Stimulated activated CD8-positive, alpha-beta memory T cell treated with anti-CD3 and anti-CD28 coated beads, Interleukin-4, amount 100 ng/mL, for 48 hours (primary cell): ENCODE results near the gene TP73.

ENCODE experiments used
- DNase-seq: peaks from one replicate; pipeline ENCODE4 v3.0.0-alpha.2; 2020

Gene TP73

DNA sequence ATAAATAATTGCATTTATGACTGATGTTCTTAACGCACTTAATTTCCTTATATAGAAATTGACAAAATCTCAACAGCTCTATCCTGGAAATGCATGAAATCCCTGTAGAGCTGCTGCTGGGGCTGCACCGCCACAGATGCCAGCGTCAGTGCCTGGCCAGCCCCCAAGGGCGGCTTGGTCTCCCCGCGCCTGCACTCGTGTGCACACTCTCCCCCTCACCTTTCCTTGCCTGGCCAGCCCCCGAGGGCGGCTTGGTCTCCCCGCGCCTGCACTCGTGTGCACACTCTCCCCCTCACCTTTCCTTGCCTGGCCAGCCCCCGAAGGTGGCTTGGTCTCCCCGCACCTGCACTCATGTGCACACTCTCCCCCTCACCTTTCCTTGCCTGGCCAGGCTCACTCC lies 16.2 kb upstream of the TP73 start:
- DNase-seq: no peak

DNA sequence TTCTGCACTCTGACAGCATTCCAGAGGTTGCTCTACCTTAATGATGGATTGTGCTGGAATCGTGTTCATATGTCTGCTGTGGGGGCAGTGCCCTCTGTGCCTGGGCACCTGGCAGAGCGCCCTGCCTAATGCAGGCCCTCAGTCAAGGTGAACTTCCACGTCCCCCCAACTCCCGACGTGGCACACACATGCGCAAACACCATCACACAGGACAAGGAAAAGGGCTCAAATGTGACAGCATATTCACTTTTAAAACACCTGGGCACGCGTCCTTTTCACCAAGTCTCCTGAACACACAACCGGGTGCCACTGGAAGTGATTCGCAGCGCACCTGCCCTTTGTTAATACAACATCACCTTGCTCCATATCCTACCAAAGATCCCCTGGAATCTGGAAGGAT lies 15.8 kb upstream of the TP73 start:
- no peak for DNase-seq

DNA sequence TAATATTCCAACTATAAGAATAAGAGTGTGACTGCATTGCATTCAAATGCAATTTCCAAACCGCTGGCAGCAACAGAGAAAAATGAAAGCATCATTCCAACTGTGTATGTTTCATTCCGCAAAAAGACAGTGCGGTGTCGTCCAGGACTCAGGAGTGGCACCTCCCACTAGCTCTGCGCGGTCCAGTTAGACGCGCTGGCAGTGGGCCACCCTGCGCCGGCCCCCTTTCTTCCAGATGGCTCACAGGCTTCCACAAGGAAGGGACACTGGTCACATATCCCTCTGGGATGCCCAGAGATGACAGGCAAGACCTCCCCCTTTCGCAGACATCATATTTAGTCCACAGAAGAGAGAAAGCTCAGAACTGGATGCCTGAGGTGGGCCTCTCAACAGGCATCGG lies 14.3 kb upstream of the TP73 start:
- no peak for DNase-seq

DNA sequence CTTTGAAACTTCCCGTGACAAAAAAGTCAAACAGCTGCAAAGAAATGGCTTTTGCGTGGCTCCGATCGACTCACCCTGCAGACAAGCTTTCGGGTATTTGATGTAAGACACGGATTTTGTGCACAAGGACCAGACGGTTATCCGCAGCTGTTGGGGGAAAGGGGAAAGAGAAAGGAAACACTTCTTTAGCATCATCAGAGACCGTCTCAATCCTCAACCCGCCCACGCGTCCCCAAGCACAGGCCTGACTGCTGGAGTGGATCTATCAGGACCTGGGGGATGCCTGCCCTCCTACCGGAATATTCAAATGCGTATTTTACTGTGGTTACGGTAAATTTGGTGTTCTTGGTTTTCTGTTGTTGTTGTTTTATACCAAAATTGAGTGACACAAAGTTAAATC lies 13.6 kb upstream of the TP73 start:
- no peak for DNase-seq

DNA sequence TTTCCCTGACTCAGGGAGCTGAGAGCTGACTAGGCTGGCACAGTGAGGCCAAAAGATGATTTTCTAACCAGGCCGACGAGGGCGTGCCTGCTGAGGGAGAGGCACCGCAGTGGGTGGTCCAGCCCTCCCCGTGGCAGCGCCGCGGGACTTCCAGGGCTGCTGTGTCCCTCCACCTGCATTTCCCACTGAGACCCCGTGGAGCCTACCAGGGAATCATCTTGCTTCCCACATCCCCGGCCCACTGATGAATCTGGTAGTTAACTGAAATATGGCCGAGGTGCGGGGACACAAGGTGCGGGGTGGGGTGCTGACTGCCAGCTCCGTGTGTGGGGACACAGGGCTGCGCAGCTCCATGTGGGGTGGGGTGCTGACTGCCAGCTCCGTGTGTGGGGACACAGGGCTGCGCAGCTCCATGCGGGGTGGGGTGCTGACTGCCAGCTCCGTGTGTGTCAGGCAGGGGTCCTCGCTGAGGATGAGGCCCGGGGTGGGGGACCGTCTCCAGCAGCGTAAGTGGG lies 12.9 kb upstream of the TP73 start:
- DNase-seq: no peak

DNA sequence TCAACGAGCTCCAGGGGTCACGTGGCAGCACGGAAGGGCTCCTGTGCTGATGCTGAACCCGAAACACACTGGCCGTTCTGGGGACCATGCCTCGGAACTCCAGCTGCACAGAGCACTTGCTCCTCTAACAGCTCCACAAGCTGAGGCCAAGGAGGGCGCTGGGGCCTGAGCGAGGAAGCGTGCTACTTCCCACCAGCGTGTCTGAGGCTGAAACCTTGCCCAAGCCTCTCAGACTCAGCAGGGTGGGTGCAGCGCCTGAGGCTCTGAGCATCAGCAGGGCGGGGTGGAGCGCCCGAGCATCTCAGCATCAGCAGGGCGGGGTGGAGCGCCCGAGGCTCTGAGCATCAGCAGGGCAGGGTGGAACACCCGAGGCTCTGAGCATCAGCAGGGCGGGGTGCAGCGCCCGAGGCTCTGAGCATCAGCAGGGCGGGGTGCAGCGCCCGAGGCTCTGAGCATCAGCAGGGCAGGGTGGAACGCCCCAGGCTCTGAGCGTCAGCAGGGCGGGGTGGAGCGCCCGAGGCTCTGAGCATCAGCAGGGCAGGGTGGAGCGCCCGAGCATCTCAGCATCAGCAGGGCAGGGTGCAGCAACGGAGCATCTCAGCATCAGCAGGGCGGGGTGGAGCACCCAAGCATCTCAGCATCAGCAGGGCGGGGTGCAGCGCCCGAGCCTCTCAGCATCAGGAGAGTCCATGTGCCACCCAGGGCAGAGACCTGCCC lies 12.0 kb upstream of the TP73 start:
- no peak for DNase-seq

DNA sequence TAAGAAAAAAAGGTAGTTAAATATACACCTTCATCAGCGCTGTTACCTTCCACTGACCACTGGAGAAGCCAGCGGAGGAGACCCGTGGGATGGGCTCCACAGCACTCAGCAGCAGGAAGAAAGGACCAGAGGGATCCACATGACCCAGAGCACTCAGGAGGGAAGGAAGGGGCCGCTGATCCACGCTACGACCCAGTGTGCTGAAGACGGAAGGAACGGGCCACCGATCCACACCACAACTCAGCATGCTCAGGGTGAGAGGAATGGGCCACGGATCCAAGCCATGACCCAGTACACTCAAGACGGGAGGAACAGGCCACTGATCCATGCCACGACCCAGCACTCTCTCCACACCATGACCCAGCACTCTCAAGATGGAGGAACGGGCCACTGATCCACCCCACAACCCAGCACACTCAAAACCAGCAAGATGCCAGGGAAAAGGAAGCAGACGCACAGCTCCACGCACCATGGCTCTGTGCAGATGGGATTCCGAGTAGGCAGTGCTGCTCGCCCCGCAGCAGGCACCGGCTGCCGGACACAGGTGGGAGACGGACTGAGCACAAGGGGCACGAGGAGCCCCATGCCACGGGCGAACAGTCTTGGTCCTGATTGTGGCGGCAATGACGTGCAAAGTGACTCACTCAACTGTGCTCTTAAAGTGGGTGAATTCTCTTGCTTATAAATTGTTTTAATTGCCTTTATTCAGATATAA lies 11.1 kb upstream of the TP73 start:
- no peak for DNase-seq

DNA sequence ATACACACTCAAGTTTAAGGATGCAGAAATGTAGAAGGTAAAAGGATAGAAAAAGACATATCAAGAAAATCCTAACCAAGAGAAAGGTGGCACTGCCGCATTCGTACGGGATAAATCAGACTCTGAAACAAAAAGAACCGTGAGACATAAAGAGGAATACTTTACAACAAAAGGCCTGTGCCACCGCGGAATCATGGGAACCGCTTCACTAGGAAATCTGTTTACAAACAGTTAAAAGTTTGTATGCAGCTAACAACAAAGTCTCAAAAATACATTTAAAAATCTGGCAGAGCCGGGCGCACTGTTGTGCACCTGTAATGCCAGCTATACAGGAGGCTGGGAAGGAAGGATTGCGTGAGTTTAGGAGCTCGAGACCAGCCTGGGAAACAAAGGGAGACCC lies 10.5 kb upstream of the TP73 start:
- DNase-seq: no peak

DNA sequence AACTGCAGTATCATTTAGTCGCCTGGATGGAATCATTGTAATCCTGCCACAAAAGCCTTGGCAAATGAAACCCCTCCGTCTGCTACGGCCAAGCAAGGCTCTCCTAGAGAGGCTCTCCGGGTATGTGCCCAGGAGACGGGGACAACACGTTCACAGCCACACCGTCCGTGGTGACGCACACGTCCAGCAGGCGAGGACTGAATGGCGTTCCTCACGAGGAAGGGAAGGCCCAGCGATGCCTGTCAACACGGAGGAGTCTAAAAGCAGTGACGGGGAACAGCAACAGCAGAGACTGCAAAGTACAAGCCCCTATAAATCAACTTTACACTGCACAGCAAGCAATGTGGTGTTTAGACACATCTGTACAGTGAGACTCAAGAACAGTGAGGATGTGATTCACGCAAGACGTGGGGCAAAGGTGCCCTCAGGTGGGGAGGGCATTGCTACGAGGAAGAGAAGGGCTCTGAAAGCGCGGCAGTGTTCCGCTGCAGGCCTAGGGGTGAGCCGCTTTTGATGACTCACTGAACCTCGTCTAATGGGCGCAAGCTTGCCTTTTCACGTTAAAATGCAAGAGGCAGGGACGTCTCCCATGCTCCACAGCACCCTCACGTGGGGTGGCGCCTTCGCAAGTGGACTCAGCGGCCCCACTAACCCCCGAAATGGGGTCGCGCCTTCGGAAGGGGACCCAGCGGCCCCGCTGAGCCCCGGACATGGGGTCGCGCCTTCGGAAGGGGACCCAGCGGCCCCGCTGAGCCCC lies 9.2 kb upstream of the TP73 start:
- no peak for DNase-seq

DNA sequence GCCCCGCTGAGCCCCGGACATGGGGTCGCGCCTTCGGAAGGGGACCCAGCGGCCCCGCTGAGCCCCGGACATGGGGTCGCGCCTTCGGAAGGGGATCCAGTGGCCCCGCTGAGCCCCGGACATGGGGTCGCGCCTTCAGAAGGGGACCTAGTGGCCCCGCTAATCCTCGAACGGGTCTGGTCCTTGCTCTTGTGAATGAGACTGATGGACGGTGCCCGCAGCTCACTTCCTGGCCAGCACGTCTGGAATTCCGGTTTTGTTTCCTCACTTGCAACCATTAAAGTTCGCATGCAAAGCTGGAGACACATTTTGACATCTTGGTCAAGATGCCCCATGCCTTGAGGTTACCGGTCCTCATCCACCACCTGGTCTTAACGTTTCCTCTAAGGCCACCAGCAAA lies 8.0 kb upstream of the TP73 start:
- DNase-seq: no peak

DNA sequence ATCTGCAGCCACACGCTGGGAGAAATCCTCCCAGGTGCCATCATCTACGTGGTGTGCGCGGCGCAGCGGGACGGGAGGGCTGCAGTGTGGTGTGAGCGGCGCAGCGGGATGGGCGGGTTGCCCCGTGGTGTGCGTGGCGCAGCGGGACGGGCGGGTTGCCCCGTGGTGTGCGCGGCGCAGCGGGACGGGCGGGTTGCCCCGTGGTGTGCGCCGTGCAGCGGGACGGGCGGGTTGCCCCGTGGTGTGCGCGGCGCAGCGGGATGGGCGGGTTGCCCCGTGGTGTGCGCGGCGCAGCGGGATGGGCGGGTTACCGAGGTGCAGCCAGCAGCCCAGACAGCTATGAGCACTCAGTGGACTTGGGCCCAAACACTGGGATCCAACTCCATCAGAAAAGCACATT lies 7.1 kb upstream of the TP73 start:
- DNase-seq: no peak

DNA sequence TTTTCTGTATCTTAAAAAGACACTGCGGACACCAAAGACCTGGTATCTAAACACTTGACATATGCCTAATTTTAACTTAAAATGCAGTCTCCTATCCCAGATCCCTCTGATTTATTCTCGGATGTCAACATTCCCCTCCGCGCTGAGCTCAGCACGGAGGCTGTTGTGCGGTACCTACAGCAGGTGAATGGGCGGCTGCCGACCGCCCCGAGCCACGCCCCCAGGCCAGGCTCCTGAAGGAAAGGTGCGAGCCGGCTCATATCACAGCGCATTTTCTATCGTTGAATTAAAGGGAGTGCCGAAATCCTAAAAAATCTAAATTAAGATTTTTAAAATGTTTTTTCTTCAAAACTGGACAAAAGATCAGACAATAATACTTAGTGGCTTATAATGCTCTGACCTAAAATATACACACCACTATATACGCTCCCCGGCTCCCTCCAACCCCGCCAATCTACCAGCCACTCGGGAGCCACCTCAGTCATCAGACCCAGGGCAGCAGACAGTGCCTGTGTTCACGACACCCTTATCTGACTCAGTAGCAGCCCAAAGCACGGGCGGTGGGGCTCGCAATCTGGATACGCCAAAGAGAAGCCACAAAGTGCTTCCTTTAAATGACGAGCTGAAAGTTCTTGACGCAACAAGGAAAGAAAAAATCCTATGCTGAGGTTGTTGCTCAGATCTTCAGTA lies 6.5 kb upstream of the TP73 start:
- DNase-seq: no peak

DNA sequence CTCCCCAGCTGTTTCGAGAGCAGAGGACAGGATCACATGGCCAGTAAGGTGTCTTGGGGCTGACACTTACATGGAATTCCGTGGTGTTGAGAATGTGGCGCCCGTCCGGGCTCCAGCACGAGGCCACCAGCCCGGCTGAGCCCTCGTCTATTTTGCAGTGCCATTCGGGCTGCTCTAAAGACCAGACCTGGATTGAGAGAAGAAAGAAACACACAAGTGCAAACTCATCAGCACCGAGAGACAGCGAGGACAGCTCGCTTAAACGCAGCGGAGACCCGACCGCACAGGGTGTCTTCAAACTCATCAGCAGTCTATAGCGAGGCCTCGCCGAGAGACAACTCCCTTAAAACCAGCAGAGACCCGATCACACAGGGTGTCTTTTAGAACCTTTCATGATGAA lies 5.7 kb upstream of the TP73 start:
- no peak for DNase-seq

DNA sequence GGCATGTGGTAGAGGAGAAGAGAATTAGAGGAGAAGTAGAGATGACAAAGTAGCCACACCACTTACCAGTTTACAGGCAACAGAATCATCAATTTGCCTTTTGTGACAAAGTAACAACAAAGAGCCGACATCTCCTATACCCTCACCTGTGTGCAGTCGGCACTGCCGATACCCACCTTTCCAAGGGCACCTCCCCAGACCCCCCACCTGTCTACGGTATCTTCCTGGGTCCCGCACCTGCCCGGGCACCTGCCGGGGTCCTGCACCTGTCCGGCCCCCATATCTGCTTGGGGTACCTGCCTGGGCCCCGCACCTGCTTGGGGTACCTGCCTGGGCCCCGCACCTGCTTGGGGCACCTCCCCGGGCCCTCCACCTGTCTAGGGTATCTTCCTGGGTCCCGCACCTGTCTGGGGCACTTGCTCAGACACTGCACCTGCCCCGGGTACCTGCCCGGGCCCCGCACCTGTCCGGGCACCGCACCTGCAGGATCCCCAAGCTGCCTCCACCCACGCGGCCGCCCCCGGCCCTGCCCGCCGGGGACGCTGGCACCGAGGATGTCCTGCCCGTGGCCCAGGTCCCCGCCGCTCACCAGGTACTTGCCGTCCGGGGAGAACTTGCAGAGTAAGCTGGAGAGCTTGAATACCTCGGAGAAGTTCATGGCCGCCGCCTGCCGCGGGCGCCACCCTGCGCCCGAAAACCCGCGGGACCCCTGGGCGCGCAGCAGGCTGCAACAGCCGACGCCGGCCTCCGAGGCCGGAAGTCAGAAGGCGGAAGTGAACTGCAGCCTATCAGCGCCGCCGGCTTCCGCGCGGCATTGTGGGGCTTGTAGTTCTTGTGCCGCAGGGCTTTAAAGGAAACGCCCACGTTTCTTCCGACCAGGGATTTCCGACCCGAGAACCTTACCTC lies 2.7 kb upstream of the TP73 start, which contains the start of gene WRAP73:
WRAP73 (minus strand) TSS at position 762 of the 906 bp plus-strand sequence; CDS start at position 658, 104 bp downstream.
- DNase-seq: peak; percentile 91

DNA sequence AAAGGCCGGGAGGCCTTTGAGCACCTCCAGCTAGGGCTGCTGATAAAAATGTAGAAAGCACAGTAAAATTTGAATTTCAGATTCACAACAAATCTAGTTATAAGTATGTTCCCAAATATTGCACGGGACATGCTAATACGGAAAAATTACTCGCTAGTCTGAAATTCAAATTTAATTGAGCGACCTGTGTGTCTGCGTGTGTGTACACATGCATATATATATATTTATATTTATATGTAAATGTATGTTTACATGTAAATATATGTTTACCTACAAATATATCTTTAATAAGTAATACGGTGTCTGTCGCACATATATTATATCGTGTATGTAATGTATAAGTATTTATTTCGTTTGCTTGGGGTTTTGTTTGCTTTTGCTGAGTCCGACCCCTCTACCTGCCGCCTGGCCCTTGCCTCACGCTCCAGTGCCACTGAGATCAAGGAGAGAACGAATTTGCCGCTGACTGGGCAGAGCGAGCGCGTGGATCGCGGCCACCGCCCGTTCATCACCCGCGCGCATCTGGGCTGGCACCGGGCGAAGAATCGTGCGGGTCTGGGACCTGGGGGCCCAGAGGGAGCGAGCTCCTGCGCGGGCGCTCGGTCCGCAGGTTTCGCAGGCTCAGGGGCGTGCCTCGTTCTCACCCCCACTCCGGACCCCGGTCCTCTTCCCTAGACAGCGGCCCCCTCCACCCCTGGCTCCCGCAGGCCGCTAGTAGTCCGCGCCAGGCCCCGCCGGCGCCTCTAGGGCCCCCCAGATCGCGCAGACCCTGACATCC lies 1.9 kb upstream of the TP73 start:
- no peak for DNase-seq

DNA sequence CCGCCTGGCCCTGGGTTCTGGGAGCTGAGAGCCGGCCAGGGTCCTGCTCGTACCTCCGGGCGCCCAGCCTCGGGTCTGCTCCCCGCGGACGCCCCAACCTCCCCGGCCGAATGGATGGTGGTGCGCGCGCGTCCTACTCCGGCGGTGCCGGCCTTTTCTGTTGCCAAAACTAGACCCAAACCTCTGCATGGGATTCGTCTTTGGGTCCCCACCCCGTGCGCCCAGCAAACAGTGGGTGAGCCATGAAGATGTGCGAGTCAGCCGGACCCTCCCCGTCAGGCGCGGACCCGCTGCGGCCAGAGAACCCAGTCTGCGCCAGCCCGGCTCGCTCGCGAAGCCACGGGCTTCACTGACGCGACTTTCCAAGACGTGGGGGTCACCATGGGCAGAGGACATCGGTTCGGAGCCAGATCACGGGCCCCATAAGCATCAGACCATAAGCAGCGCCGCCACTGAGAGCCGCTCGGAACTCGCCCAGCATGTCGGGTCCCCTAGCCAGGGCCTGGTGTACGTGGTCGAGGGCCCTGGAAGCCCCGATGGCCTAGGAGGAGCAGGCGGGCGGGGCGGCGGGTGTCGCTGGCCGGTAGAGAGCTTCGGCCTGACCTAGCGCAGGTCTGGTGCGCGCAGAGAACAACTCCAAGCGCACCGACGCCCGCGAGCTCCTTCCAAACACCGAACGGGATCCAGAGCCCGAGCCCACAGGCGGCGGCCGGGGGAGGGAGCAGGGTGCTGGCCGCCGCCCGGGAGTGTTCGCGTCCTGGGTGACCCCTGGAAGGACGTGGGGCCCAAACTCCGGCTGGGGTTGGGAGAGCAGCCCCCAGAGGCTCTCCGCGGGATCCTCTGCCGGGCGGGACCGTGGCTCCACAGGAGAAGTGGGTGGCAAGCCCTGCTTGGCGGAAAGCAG lies 1.0 kb upstream of the TP73 start:
- DNase-seq: no peak

DNA sequence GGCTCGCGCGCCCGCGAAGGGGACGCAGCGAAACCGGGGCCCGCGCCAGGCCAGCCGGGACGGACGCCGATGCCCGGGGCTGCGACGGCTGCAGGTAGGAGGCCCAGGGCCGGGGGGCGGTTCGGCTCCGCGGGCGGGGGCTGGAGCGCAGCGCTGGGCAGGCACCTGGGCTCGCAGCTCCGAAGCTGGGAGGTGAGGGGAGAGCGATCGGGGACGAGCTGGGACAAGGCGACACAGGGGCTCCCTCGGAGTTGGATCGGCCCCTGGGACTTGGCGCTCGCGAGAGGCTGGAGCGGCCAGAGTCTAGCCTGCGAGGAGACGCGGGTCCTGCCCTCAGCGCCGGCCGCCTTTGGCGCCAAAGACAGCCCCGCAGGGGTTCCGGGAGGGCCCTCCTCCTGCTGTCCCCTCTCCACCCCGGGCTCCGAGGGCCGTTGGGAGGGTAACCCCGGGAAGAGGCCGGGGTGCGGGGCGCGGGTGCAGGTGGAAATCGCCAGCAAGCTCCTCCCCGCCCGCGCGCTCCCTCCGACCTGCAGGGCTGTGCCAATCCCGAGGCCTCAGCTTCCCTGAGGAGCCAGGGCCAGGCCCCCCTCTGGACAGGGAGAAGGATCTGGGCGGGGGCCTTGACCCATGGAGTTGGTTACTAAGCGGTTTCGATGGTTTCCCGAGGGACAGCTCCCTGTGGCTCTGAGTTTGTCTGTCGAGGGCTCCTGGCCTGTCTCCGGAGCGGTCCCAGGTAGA lies 401 bp downstream of the TP73 start:
- no peak for DNase-seq

DNA sequence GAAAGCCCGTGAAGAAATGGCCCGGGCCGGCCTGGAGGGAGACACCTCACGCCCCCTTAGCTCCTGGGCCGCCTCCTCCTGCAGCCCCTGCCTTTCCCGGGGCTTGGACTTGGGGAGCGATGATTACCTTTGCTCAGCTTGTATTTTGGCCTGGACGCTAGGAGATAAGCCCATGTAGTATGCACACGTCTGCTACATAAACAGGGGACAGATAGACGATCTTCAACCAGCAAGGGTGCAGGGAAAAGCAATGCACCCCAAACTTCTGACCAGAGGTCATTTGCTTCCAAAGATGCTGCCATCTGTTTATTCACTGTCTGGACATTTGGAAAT lies 936 bp downstream of the TP73 start:
- DNase-seq: no peak

DNA sequence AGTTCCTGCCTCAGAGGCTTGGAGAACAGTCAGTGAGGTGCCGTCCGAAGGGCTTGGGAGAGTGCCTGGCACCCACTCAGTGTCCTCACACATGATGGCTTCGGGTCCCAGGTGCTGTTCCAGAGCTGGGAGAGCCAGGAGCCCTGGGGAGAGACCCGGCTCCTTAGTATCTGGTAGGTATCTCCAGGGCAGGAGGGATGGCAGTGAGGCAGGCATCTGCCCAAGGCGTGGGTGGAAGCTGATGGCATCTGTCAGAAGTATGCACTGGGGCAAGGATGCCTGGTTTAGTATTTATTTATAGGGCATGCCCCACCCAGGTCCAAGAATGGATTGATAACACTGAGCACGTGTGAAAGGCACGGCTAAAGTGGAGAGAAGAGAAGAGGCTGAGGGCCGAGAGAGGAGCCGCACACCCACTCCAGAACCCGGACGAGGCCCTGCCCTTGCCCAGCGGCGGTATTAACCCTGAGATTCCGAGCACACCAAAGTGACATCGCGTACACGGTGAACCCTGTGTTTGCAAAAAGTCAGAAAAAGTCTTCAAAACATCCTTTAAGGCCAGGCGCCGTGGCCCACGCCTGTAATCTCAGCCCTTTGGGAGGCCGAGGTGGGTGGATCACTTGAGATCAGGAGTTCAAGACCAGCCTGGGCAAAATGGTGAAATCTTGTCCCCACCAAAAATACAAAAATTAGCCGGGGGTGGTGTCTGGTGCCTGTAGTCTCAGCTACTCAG lies 2.4 kb downstream of the TP73 start:
- no peak for DNase-seq
